Measurements from ENCODE around the gene PAK4. TPM values are rescaled to one million over a fixed set of nuclear protein-coding genes. Genes with fewer than 3 reads are reported as not detected.

PAK4 gene
- total and polyA plus RNA-seq, 2 of the 13 experiments (the other 11 are each of a cell fraction or from before 2014, with no cell fraction given), result 9.5 to 17.8 TPM

DNA sequence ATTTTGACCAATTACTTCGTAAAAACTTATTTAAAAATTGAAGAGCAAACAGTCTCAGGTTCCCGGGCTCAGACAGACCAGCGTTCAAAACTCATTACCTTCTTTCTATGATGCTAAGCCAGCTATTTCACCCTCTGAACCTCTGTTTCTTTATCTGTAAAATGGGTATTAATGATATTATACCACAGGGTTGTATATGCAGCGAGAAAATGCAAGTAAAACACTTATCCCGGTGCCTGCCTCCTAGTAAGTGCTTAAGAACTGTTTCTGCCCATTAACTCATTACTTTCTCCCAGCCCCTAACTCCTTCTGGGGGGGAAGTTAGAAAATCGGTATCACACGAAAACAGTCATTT, 410 bp upstream of the PAK4 start (continued):
- TF ChIP-seq, protein P1, sequence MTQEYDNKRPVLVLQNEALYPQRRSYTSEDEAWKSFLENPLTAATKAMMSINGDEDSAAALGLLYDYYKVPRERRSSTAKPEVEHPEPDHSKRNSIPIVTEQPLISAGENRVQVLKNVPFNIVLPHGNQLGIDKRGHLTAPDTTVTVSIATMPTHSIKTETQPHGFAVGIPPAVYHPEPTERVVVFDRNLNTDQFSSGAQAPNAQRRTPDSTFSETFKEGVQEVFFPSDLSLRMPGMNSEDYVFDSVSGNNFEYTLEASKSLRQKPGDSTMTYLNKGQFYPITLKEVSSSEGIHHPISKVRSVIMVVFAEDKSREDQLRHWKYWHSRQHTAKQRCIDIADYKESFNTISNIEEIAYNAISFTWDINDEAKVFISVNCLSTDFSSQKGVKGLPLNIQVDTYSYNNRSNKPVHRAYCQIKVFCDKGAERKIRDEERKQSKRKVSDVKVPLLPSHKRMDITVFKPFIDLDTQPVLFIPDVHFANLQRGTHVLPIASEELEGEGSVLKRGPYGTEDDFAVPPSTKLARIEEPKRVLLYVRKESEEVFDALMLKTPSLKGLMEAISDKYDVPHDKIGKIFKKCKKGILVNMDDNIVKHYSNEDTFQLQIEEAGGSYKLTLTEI (CRISPR knock-in tag; conservative IDR thresholded peaks at IDR 0.05), result no peak
- no peak for TF ChIP-seq GABPA (IDR thresholded peaks at IDR 0.05; ENCODE audit: low read depth, low read length)
- TF ChIP-seq GABPA (CRISPR knock-in tag; IDR thresholded peaks at IDR 0.05; ENCODE audit: low read depth), result peak; percentile 1; the same call in 1 of the 2 replicates
- TF ChIP-seq RCOR2 (CRISPR knock-in tag; IDR thresholded peaks at IDR 0.05), result peak; percentile 61
- TF ChIP-seq, protein P2, sequence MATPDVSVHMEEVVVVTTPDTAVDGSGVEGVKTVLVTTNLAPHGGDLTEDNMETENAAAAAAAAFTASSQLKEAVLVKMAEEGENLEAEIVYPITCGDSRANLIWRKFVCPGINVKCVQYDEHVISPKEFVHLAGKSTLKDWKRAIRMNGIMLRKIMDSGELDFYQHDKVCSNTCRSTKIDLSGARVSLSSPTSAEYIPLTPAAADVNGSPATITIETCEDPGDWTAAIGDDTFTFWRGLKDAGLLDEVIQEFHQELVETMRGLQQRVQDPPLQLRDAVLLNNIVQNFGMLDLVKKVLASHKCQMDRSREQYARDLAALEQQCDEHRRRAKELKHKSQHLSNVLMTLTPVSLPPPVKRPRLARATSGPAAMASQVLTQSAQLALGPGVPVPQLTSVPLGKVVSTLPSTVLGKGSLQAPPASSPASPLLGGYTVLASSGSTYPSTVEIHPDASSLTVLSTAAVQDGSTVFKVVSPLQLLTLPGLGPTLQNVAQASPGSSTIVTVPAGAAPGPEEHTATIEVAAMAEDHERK (CRISPR knock-in tag; IDR thresholded peaks at IDR 0.05; ENCODE audit: low read depth), result no peak
- no peak for TF ChIP-seq MXI1 (IDR thresholded peaks at IDR 0.05; ENCODE audit: borderline replicate concordance, low read depth, low read length)
- TF ChIP-seq NFKBIZ (CRISPR knock-in tag; IDR thresholded peaks at IDR 0.05), result no peak
- TF ChIP-seq CHD4 (IDR thresholded peaks at IDR 0.05; ENCODE audit: borderline replicate concordance, low read length), result peak; percentile 99
- no peak for TF ChIP-seq ZNF446 (CRISPR knock-in tag; IDR thresholded peaks at IDR 0.05)
- TF ChIP-seq, protein P3, sequence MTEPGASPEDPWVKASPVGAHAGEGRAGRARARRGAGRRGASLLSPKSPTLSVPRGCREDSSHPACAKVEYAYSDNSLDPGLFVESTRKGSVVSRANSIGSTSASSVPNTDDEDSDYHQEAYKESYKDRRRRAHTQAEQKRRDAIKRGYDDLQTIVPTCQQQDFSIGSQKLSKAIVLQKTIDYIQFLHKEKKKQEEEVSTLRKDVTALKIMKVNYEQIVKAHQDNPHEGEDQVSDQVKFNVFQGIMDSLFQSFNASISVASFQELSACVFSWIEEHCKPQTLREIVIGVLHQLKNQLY (CRISPR knock-in tag; IDR thresholded peaks at IDR 0.05), result 0 out of 2 replicates have a peak, but pooled peaks have one; percentile 26
- TF ChIP-seq MEIS2 (CRISPR knock-in tag; IDR thresholded peaks at IDR 0.05), result no peak
- TF ChIP-seq NPAS2 (CRISPR knock-in tag; IDR thresholded peaks at IDR 0.05; ENCODE audit: borderline replicate concordance), result no peak
- TF ChIP-seq ELF3 (CRISPR knock-in tag; IDR thresholded peaks at IDR 0.05), result no peak
- no peak for TF ChIP-seq GZF1 (CRISPR knock-in tag; IDR thresholded peaks at IDR 0.05)

Measured in HepG2 (cell line).